Epithelial cell of prostate (primary cell): ENCODE measurements around the gene GSTT4.
"Not testable (repeated sequence)": the region's sequence is repeated elsewhere in the genome, so short reads cannot be mapped to it uniquely, and the experiment has no call there.

Source experiments
- DNase-seq: peaks from one replicate; pipeline ENCODE4 v3.0.0-alpha.2; 2011; ENCODE audit warnings: low read depth, low spot score
- H3K27ac ChIP-seq: fragments of 450-650 bp; 2 replicates; pipeline ENCODE4 v1.5.1; 2017; ENCODE audit warnings: mild to moderate bottlenecking

GSTT4 gene

GRCh38 chr22:24026056-24026455, 20.8 kb upstream of the GSTT4 start:
- no peak for DNase-seq
- H3K27ac ChIP-seq, result no peak overlapping the region

GRCh38 chr22:24025475-24025874, 20.2 kb upstream of the GSTT4 start:
- no peak for DNase-seq
- H3K27ac ChIP-seq, result no peak overlapping the region

DNA sequence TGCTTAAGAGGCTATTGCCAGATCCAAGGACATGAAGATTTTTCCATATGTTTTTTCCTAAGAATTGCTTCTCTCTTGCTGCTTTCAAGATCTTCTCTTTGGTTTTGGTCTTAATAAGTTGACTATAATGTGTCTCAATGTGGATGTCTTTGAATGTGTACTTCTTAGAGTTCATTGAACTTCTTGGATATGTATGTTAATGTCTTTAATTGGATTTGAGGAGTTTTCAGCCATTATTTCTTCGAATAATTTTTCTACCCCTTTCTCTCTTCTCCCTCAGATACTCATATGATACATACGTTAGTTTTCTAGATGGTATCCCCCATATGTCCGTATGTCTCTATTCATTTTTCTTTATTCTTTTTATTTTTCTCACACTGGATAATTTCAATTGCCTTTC, 19.1 kb upstream of the GSTT4 start:
- DNase-seq, result no peak
- no peak overlapping the region for H3K27ac ChIP-seq

DNA sequence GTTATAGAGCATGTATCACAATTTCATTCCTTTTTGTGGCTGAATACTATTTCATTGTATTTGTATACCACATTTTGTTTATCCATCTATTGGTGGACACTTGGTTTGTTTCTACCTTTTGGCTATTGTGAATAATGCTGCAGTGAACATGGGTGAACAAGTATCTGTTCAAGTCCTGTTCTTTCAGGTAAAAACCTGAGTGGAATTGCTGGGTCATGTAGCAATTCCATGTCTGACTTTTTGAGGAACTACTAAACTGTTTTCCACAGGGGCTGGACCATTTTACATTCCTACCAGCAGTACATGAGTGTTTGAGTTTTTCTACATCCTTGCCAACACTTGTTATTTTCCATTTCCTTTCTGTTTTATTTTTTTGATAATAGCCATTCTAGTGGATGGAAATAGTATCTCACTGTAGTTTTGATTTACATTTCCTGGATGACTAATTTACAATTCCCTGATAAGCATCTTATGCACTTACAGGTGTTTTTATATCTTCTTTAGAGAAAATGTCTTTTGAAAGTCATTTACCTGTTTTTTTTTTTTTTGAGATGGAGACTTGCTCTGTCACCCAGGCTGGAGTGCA, 18.0 kb upstream of the GSTT4 start:
- no peak for DNase-seq
- no peak overlapping the region for H3K27ac ChIP-seq

DNA sequence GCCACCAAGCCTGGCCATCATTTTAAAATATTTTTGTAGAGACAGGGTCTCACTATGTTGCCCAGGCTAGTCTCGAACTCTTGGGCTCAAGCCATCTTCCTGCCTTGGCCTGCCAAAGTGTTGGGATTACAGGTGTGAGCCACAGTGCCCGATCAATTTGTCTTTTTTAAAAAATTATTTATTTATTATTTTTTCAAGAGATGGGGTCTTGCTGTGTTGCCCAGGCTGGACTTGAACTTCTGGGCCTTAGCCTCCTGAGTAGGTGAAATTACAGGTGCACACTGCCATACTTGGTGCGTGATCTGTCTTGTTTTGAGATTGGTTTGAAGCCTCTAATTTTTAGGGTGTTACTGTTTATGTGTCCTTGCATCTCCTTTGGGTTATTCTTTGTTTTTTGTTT, 16.1 kb upstream of the GSTT4 start:
- no peak for DNase-seq

GRCh38 chr22:24016156-24016555, 10.9 kb upstream of the GSTT4 start:
- no peak for DNase-seq
- no peak overlapping the region for H3K27ac ChIP-seq

More for the DNA sequence above, 16.1 kb upstream of the GSTT4 start:
- no peak overlapping the region for H3K27ac ChIP-seq

GRCh38 chr22:24011735-24012068, 6.4 kb upstream of the GSTT4 start:
- no peak for DNase-seq
- H3K27ac ChIP-seq, result peak overlapping the region; percentile 57

- H3K27ac ChIP-seq, result no peak overlapping the region
- DNase-seq, result no peak
Measured at GRCh38 chr22:24010018-24010391, 4.8 kb upstream of the GSTT4 start.

DNA sequence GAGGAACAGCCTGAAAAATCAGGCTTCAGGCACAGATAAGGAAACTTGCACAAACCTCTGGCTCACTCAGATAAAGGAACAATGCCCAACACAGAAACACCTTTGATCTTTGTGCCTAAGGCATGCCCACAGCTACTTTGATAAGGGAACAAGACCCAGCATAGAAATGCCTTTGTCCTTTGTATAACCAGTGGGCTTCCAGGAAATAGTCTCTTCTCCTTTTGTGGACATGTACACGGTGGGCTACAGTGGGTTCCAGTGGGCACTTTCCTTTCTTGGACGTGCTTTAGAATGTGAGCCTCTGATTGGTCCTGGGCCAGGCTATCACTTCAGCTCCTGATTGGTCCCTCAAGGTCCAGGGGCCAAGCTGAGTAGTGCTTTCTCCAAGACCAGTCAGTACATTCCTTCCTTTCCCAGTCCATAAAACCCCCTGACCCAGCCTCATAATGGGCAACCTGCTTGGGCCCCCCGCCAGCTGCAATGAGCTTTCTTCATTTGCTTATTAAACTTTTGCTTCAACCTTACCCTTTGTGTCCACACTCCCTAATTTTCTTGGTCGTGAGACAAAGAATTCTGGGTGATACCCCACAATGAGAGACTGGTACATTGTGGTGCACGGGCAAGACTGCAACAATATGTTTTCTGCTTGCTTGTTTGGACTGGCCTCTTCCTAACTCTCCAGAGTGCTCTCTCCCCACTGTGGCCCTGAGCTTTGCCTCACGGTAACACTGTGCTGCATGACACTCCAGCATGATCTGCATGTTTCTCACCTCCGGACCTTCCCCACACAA, 4.2 kb upstream of the GSTT4 start:
- no peak for DNase-seq
- no peak overlapping the region for H3K27ac ChIP-seq

DNA sequence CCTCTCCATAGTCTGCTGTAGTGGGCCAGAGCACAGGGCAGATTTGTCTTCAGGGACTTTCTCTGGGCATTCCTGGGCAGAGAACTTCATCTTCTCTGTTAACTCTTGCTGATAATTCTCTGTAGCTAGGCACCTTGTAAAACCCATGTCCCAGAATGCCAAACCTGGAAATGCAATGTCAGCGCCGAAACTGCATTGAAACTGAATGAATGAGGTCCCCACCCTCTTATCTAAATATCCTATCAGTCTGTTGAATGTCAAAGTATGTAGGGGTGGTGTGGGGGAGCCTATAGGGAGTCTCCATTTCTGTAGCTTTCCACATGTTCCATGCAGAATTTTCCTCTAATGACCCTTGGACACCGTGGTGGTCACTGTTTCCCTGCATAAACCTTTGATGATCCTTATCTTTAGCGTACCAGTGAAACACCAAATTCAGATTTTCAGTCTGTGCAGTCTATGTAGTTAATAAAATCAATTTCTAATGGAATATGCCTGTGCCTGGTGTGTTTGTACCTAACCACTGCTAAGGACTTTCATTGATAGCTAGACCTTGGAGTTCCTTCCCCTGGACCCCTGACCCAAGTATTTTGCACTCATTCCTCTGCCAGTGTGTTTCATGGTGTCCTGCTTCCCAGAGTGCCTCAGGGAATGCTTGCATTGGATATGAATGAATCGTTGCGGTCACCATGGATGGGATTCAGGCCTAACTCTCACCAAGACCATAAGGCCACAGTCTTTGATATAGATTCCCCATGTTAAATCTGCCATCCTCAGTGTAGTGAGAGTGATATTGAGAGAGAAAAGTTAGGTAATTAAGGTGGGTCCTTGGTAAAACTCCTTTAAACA, 3.4 kb upstream of the GSTT4 start:
- no peak for DNase-seq
- no peak overlapping the region for H3K27ac ChIP-seq

DNA sequence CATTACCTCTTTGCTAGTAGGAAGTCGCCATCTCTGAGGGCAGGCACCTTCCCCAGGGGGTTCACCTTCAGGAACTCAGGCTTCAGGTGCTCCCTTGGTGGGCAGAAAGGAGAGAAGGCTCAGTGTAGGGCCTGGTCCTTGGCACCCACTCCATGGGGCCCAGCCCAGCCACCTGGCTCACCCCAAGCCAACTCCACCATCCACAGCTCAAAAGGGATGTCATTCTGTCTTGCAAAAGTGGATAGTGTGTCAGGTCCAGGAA, 2.7 kb upstream of the GSTT4 start:
- DNase-seq, result no peak
- no peak overlapping the region for H3K27ac ChIP-seq

- H3K27ac ChIP-seq, result no peak overlapping the region
- DNase-seq, result no peak
Measured at GRCh38 chr22:24007253-24008021, 2.2 kb upstream of the GSTT4 start.

GRCh38 chr22:24006914-24007214, 1.6 kb upstream of the GSTT4 start:
- no peak for DNase-seq
- H3K27ac ChIP-seq, result no peak overlapping the region

DNA sequence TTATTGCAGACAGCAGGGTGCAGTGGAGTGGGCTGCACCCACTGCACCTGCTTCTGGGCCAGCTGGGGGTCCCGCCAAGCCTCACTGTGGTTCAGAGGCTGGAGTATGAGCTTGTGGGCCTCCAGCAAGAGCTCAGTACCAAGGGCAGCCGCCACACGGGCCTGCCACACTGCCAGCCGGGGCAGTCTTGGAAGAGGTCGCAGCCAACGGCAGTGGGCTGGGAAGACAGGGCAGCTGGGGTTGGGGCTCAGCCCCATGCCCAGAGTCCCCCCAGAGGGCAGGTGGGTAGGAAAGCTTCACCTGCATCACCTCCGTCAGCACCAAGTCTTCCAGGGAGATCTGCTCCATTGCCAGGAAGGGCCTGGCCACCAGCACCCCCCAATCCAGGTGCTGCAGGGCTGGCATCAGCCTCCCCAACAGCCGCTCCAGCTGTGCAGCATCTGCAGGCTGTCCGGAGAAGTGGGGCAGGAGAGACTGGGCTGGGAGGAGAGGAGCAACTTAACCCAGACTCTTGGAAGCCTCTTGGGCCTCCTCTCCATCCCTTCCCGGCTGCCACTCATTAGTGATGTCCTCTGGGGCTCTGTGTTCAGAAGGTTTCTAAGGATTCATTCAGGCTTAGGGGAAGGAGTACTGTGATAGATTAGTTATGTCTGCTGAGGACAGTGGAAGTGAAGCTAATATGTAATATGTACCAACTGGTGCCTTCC, 1.1 kb upstream of the GSTT4 start:
- H3K27ac ChIP-seq, result no peak overlapping the region
- no peak for DNase-seq

- H3K27ac ChIP-seq, result no peak overlapping the region
- DNase-seq, result no peak
Measured at GRCh38 chr22:24003887-24004286, 1.4 kb downstream of the GSTT4 start.

DNA sequence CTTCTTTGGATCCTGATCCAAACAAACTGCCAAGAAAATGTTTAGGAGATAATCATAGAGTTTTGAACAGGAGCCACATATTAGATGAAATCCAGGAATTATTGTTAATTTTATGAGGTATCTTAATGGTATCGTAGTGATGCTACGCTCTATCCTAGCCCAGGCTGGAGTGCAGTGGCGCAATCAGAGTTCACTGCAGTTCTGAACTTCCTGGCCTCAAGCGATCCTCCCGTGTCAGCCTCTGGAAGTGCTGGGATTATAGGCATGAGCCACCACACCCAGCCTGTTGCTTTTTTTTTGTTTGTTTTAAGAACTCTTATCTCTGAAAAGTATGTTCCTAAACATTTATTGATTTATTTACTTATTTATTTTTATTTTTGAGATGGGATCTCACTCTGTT, 2.4 kb downstream of the GSTT4 start:
- no peak for DNase-seq
- no peak overlapping the region for H3K27ac ChIP-seq

DNA sequence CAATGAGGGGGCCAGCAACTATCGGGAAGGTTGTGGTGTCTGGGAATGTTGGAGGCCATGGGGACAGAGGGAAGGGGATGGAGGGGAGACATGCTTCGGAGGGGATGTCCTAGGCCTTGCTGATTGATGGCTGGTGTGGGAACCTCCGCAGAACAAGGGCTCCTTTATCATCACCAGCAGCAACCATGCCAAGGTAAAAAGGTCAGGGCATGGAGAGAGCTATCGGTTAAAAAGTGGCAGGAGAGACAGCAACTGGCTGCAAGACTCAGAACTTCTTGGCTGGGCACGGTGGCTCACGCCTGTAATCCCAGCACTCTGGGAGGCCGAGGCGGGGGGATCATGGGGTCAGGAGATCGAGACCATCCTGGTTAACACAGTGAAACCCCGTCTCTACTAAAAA, 3.0 kb downstream of the GSTT4 start:
- DNase-seq, result no peak
- H3K27ac ChIP-seq, result no peak overlapping the region

DNA sequence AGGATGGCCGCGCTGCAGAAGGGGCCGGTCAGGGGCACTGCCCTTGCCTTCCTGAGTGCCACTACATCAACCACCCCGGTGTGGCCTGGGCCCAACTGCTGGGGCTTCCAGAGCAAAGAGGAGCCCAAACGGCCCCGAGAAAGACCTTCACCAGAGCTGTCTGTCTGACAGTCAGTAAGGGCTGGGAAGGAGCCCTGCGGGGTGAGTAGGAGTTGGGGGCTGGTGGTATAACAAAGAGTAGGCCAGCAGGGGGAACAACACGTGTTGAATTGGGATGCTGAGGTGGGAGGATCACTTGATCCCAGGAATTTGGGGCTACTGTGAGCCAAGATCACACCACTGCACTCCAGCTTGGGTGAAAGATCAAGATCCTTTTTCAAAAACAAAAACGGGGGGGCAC, 3.9 kb downstream of the GSTT4 start:
- no peak for DNase-seq
- no peak overlapping the region for H3K27ac ChIP-seq

- H3K27ac ChIP-seq, result not testable (repeated sequence)
Measured at GRCh38 chr22:23999779-24000178, 5.5 kb downstream of the GSTT4 start.

GRCh38 chr22:23997092-23997491, 8.2 kb downstream of the GSTT4 start:
- DNase-seq, result no peak
- H3K27ac ChIP-seq, result no peak overlapping the region

More at GRCh38 chr22:23999779-24000178, 5.5 kb downstream of the GSTT4 start:
- DNase-seq, result not testable (repeated sequence)
